GM10266 (cell line): ENCODE results near the gene GPC5.

ENCODE experiments used
- DNase-seq: peaks from one replicate; pipeline ENCODE4 v3.0.0; 2012; ENCODE audit errors: extremely low spot score
- TF ChIP-seq, protein P1 (sequence below): IDR thresholded peaks from 2 replicates; pipeline ENCODE4 v1.5.1; 2012; ENCODE audit warnings: mild to moderate bottlenecking, low read depth; ENCODE audit not compliant: control insufficient read depth, insufficient read depth; ENCODE audit errors: missing control alignments

GPC5 gene

GRCh38 chr13:91824416-91824815 is 426.0 kb downstream of the GPC5 start:
- TF ChIP-seq, protein P1, sequence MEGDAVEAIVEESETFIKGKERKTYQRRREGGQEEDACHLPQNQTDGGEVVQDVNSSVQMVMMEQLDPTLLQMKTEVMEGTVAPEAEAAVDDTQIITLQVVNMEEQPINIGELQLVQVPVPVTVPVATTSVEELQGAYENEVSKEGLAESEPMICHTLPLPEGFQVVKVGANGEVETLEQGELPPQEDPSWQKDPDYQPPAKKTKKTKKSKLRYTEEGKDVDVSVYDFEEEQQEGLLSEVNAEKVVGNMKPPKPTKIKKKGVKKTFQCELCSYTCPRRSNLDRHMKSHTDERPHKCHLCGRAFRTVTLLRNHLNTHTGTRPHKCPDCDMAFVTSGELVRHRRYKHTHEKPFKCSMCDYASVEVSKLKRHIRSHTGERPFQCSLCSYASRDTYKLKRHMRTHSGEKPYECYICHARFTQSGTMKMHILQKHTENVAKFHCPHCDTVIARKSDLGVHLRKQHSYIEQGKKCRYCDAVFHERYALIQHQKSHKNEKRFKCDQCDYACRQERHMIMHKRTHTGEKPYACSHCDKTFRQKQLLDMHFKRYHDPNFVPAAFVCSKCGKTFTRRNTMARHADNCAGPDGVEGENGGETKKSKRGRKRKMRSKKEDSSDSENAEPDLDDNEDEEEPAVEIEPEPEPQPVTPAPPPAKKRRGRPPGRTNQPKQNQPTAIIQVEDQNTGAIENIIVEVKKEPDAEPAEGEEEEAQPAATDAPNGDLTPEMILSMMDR = no peak

GRCh38 chr13:91825516-91825915 is 427.1 kb downstream of the GPC5 start:
- TF ChIP-seq, protein P1 = no peak
- DNase-seq = no peak

More at GRCh38 chr13:91824416-91824815, 426.0 kb downstream of the GPC5 start:
- DNase-seq = no peak

- no peak for DNase-seq
- TF ChIP-seq, protein P1 = no peak
Measured at GRCh38 chr13:91836553-91836952, 438.1 kb downstream of the GPC5 start.

- DNase-seq = no peak
- TF ChIP-seq, protein P1 = no peak
Measured at GRCh38 chr13:91845612-91846011, 447.2 kb downstream of the GPC5 start.

DNA sequence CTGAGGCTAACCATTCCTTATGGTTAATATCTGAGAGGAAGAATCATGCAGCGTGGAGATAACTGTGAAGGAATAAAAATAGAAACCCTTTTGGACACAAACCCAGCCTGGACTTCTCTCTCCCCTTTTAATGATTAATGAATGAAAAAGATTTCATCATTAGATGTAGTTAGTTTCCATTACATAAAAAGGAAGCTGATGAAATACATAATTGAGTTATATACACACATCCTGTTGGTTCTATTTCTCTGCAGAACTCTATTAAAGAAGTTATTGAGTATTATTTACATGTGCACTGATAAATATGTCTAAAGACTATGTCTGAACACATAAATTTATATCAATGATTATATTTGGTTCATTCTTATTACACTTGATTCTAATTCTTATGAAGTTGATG is 465.3 kb downstream of the GPC5 start:
- DNase-seq = no peak
- TF ChIP-seq, protein P1 = no peak

GRCh38 chr13:91868351-91868750 is 469.9 kb downstream of the GPC5 start:
- TF ChIP-seq, protein P1 = no peak

GRCh38 chr13:91878491-91878890 is 480.1 kb downstream of the GPC5 start:
- TF ChIP-seq, protein P1 = no peak
- DNase-seq = no peak

More at GRCh38 chr13:91868351-91868750, 469.9 kb downstream of the GPC5 start:
- no peak for DNase-seq

- TF ChIP-seq, protein P1 = no peak
Measured at GRCh38 chr13:91879360-91879759, 480.9 kb downstream of the GPC5 start.

More at GRCh38 chr13:91879360-91879759, 480.9 kb downstream of the GPC5 start:
- DNase-seq = no peak
